HepG2 (cell line): Measurements from ENCODE around the gene ADPRM. TPM values are rescaled to one million over a fixed set of nuclear protein-coding genes. Genes with fewer than 3 reads are reported as not detected.

Experiments
- ATAC-seq: fragments of 200-7000 bp; cut with Tn5 transposase; 3 replicates; pipeline ENCODE4 v1.9.1; 2020; ENCODE audit warnings: mild to moderate bottlenecking, moderate library complexity
- BruUV-seq: library from RNA; stranded (reverse); fragments of 400-500 nt; replicated peaks from 2 replicates; lab custom pipeline; 2021; lab: Mats Ljungman, UMichigan
- CTCF ChIA-PET: fragments of 300-600 bp; formaldehyde crosslinking; extraction: SDS; loops from one replicate; lab custom pipeline; 2021; ENCODE audit warnings: low total read pairs, inconsistent platforms, low intra/inter-chr PET ratio; lab: Yijun Ruan, JAX
- POLR2A ChIA-PET: fragments of 350-600 bp; sonication (Branson Sonifier 250); formaldehyde crosslinking; loops from one replicate; lab custom pipeline; 2020; ENCODE audit warnings: antibody characterized with exemption, inconsistent platforms; lab: Yijun Ruan, JAX
- DNase-seq: peaks from one replicate; pipeline ENCODE4 v3.0.0-alpha.2; 2015; ENCODE audit warnings: low spot score
- FAIRE-seq: peaks from 3 replicates; lab custom pipeline; 2011; peaks lifted over from hg19 to GRCh38; lab: Jason Lieb, UNC
- H2AFZ ChIP-seq: one replicate; pipeline ENCODE4 v1.6.1; 2011; ENCODE audit warnings: low read length, inconsistent platforms
- H3K27ac ChIP-seq: fragments of 300-600 bp; 3 replicates; pipeline ENCODE4 v1.8.0; 2011; ENCODE audit warnings: mixed run types, mild to moderate bottlenecking, mixed read lengths, low read length, inconsistent platforms; ENCODE audit not compliant: insufficient read depth; ENCODE audit errors: extremely low read length
- H3K27me3 ChIP-seq, 2 experiments: fragments of 200-600 bp in 1 of 2; 2 replicates in 1 of 2; 3 replicates in 1 of 2; pipeline versions ENCODE4 v1.6.0 to v1.8.0; 2011; ENCODE audit warnings: low read length in 2 of 2, mild to moderate bottlenecking in 2 of 2, moderate library complexity in 2 of 2, inconsistent platforms in 1 of 2; ENCODE audit not compliant: insufficient read depth in 2 of 2, control insufficient read depth in 1 of 2
- H3K36me3 ChIP-seq, 2 experiments: fragments of 200-600 bp in 1 of 2; replicated peaks in 1 of 2; 2 replicates in 1 of 2; 3 replicates in 1 of 2; pipeline versions ENCODE4 v1.5.1 to v1.8.0; 2011; ENCODE audit warnings: low read length in 2 of 2, inconsistent platforms in 1 of 2; ENCODE audit not compliant: insufficient read depth in 2 of 2, control insufficient read depth in 1 of 2
- H3K4me1 ChIP-seq: 2 replicates; pipeline ENCODE4 v1.5.1; 2012; ENCODE audit warnings: low read length, inconsistent platforms; ENCODE audit not compliant: insufficient read depth
- H3K4me2 ChIP-seq: 2 replicates; pipeline ENCODE4 v1.6.0; 2011; ENCODE audit warnings: low read depth, low read length, inconsistent platforms
- H3K4me3 ChIP-seq, 3 experiments: fragments of 200-600 bp in 1 of 3; sonication (generic), shearing (Covaris generic) in 1 of 3; replicated peaks in 1 of 3; 2 replicates each; pipeline ENCODE4 v1.5.1; 2011 to 2016; ENCODE audit warnings: low read length in 3 of 3, inconsistent platforms in 2 of 3, low read depth in 2 of 3, mild to moderate bottlenecking in 2 of 3, control low read depth in 1 of 3, mixed read lengths in 1 of 3; ENCODE audit not compliant: insufficient read depth in 1 of 3
- H3K79me2 ChIP-seq: one replicate; pipeline ENCODE4 v1.6.1; 2011; ENCODE audit warnings: low read length, inconsistent platforms; ENCODE audit not compliant: insufficient read depth
- H3K9ac ChIP-seq: 2 replicates; pipeline ENCODE4 v1.6.0; 2011; ENCODE audit warnings: mild to moderate bottlenecking, low read depth, low read length, inconsistent platforms; ENCODE audit not compliant: insufficient read depth
- H3K9me3 ChIP-seq: 2 replicates; pipeline ENCODE4 v1.5.1; 2012; ENCODE audit warnings: mild to moderate bottlenecking, low read length
- H4K20me1 ChIP-seq: 2 replicates; pipeline ENCODE4 v1.6.0; 2011; ENCODE audit warnings: inconsistent platforms, mild to moderate bottlenecking, low read length, moderate library complexity; ENCODE audit not compliant: insufficient read depth
- ATF7 ChIP-seq, 2 experiments: fragments of 450-650 bp in 1 of 2; sonication (generic) in 1 of 2; formaldehyde crosslinking in 1 of 2; IDR thresholded peaks; 2 replicates each; pipeline versions ENCODE4 v1.4.0 to v1.6.1; 2016 to 2020; ENCODE audit warnings: antibody characterized with exemption in 1 of 2, mild to moderate bottlenecking in 1 of 2, missing genetic modification reagents in 1 of 2
- DR1 ChIP-seq: sonication (generic); formaldehyde crosslinking; IDR thresholded peaks from 2 replicates; pipeline ENCODE4 v1.8.0; 2021; ENCODE audit warnings: mild to moderate bottlenecking, missing genetic modification reagents, inconsistent platforms
- HNF4A ChIP-seq: sonication (generic); formaldehyde crosslinking; IDR thresholded peaks from 2 replicates; pipeline ENCODE4 v1.4.0; 2020; ENCODE audit warnings: missing genetic modification reagents
- SAFB2 ChIP-seq: sonication (generic); formaldehyde crosslinking; IDR thresholded peaks from 2 replicates; pipeline ENCODE4 v1.5.1; 2020; ENCODE audit warnings: missing genetic modification reagents, low read depth, mild to moderate bottlenecking, borderline replicate concordance
- SIN3A ChIP-seq: IDR thresholded peaks from 2 replicates; pipeline ENCODE4 v1.6.1; 2011; ENCODE audit warnings: low read depth, mild to moderate bottlenecking, control low read depth, low read length, borderline replicate concordance
- ZBTB3 ChIP-seq: sonication (generic); formaldehyde crosslinking; IDR thresholded peaks from 2 replicates; pipeline ENCODE4 v1.4.0; 2020; ENCODE audit warnings: low read depth, mild to moderate bottlenecking, moderate library complexity, missing genetic modification reagents, borderline replicate concordance
- ZNF12 ChIP-seq: sonication (generic); formaldehyde crosslinking; IDR thresholded peaks from 2 replicates; pipeline ENCODE4 v1.5.0; 2020; ENCODE audit warnings: missing genetic modification reagents
- ZNF138 ChIP-seq: sonication (generic); formaldehyde crosslinking; IDR thresholded peaks from 2 replicates; pipeline ENCODE4 v1.5.0; 2020; ENCODE audit warnings: mild to moderate bottlenecking, low read depth, missing genetic modification reagents
- ZNF451 ChIP-seq: sonication (generic); formaldehyde crosslinking; IDR thresholded peaks from 2 replicates; pipeline ENCODE4 v1.5.0; 2020; ENCODE audit warnings: mild to moderate bottlenecking, missing genetic modification reagents
- ZNF558 ChIP-seq: sonication (generic); formaldehyde crosslinking; IDR thresholded peaks from 2 replicates; pipeline ENCODE4 v1.9.0; 2022; ENCODE audit warnings: mild to moderate bottlenecking, missing genetic modification reagents, borderline replicate concordance
- WGBS: methylation state at CpG from one replicate; pipeline ENCODE4 v1.1.6; 2017; ENCODE audit warnings: low lambda C conversion rate; 5-methylcytosine and 5-hydroxymethylcytosine counted together
- in situ Hi-C: cut with HindIII; loops from 2 replicates; pipeline ENCODE4 v1.10.0; 2017; ENCODE audit warnings: low pct_unique_long_range_greater_than_20kb; ENCODE audit not compliant: extremely low pct_ligation_motif_present
- intact Hi-C: fragments of 100-400 bp; cut with micrococcal nuclease; formaldehyde crosslinking; loops from one replicate; pipeline ENCODE4 v1.10.0; 2022; ENCODE audit not compliant: unreplicated experiment
- polyA plus RNA-seq, 8 experiments: library from polyadenylated mRNA; depleted of rRNA in 3 of 8; stranded (reverse) in 7 of 8; unstranded in 1 of 8; fragments of >200 nt; fragmentation: Illumina TruSeq in 4 of 8; extraction: Trizol in 4 of 8; gene quantifications; 2 replicates each; pipeline versions ENCODE4 v1.2.1 to v1.2.3, GENCODE V29; 2011 to 2016; ENCODE audit warnings: low read depth in 4 of 8, missing spikeins in 1 of 8, mixed read lengths in 1 of 8; ENCODE audit not compliant: insufficient read depth in 1 of 8
- total RNA-seq, 5 experiments: library from RNA; depleted of rRNA; stranded (reverse); fragments of >200 nt; fragmentation: Illumina TruSeq; extraction: Trizol; gene quantifications; 2 replicates each; pipeline ENCODE4 v1.2.3, GENCODE V29; 2016; ENCODE audit warnings: low read depth in 1 of 5
- TF ChIP-seq, protein P1 (sequence below): IDR thresholded peaks from 2 replicates; pipeline ENCODE4 v1.6.1; 2016; ENCODE audit warnings: missing compliant biosample characterization, missing genetic modification reagents, borderline replicate concordance

ADPRM gene
- total and polyA plus RNA-seq, 2 of the 13 experiments (the other 11 are each of a cell fraction or from before 2014, with no cell fraction given), result 5.6 to 10.8 TPM

DNA sequence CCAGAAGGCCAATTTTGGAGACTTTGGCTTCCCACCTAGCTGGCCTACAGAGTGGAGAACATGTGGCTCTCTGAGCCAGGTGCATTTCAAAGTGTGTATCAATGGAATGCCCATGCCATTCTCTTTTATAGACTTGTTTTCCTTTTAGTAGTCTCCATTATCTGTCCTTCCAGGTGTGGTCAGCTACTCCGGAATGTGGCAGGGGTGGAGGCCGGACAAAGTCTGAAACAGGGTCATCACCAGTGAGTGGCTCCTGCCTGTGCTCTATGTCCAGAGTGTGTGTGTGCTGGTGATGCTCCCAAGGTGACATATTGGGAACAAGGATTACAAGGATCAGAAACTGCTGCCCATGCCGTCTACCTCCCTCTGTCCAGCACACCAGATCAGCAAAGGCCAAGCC lies 36.3 kb downstream of the ADPRM start:
- Histone ChIP-seq H3K4me1 (peaks cover 30% of the 10 kb centered on the region), H3K79me2 (no peaks in the 10 kb centered on the region), H3K27ac (no peak overlapping the region), H2AFZ (no peak overlapping the region), H3K4me2 (no peak overlapping the region), H3K4me3 (no peak overlapping the region), H3K9me3 (no peaks in the 10 kb centered on the region), H3K9ac (no peak overlapping the region), H4K20me1 (no peaks in the 10 kb centered on the region), H3K27me3 (peaks cover 0 to 4% of the 10 kb centered on the region in 2 experiments; a peak in 1 of 5 replicates), H3K36me3 (no peaks in the 10 kb centered on the region)
- FAIRE-seq, result no peak
- intact Hi-C loops (loop anchor here (5.0 kb wide), 1 partner anchor 36 kb away; the partner anchor contains the start of genes ADPRM and SCO1), in situ Hi-C loops (no loop called here)
- ChIA-PET CTCF (no interaction called here), POLR2A (no interaction called here)
- ATAC-seq, result no peak
- BruUV-seq, result no TSS peak
- no peak for DNase-seq
- WGBS, result 28% methylated on average over 3 of the region's 3 CpGs
- TF ChIP-seq ZNF12 (no peak), ZNF138 (no peak), ZBTB3 (CRISPR knock-in tag) (no peak), SAFB2 (CRISPR knock-in tag) (no peak), ZNF558 (CRISPR knock-in tag) (no peak), ATF7 (IDR thresholded peaks at IDR 0.05) (no peak), ATF7 (CRISPR knock-in tag; IDR thresholded peaks at IDR 0.05) (no peak), SIN3A (no peak), DR1 (CRISPR knock-in tag) (no peak), ZNF451 (CRISPR knock-in tag) (no peak), HNF4A (CRISPR knock-in tag) (no peak)
- TF ChIP-seq, protein P1, sequence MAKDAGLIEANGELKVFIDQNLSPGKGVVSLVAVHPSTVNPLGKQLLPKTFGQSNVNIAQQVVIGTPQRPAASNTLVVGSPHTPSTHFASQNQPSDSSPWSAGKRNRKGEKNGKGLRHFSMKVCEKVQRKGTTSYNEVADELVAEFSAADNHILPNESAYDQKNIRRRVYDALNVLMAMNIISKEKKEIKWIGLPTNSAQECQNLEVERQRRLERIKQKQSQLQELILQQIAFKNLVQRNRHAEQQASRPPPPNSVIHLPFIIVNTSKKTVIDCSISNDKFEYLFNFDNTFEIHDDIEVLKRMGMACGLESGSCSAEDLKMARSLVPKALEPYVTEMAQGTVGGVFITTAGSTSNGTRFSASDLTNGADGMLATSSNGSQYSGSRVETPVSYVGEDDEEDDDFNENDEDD (CRISPR knock-in tag), result no peak
